HEK293T (cell line): ENCODE measurements around the gene POLR3E.

ENCODE experiments used
- ARNT ChIP-seq: fragments of 450-650 bp; IDR thresholded peaks from 2 replicates; pipeline ENCODE4 v1.6.1; 2017; ENCODE audit warnings: mild to moderate bottlenecking
- BHLHE40 ChIP-seq: fragments of 450-650 bp; IDR thresholded peaks from 2 replicates; pipeline ENCODE4 v1.6.1; 2016; ENCODE audit warnings: mild to moderate bottlenecking, moderate library complexity, borderline replicate concordance
- CTBP1 ChIP-seq: fragments of 450-650 bp; IDR thresholded peaks from 2 replicates; pipeline ENCODE4 v1.6.1; 2016; ENCODE audit warnings: borderline replicate concordance
- FOXA1 ChIP-seq: fragments of 450-650 bp; IDR thresholded peaks from 2 replicates; pipeline ENCODE4 v1.6.1; 2016; ENCODE audit warnings: mild to moderate bottlenecking
- FOXK2 ChIP-seq: fragments of 450-650 bp; IDR thresholded peaks from 2 replicates; pipeline ENCODE4 v1.6.1; 2016; ENCODE audit warnings: mild to moderate bottlenecking
- FOXM1 ChIP-seq: fragments of 450-650 bp; IDR thresholded peaks from 2 replicates; pipeline ENCODE4 v1.6.1; 2017; ENCODE audit warnings: mild to moderate bottlenecking, borderline replicate concordance
- HDGF ChIP-seq: fragments of 450-650 bp; IDR thresholded peaks from 2 replicates; pipeline ENCODE4 v1.6.1; 2017; ENCODE audit warnings: antibody characterized with exemption, borderline replicate concordance
- L3MBTL2 ChIP-seq: fragments of 450-650 bp; conservative IDR thresholded peaks from 2 replicates; pipeline ENCODE4 v1.6.1; 2016; ENCODE audit warnings: mild to moderate bottlenecking
- NFRKB ChIP-seq: fragments of 450-650 bp; IDR thresholded peaks from 2 replicates; pipeline ENCODE4 v1.6.1; 2016; ENCODE audit warnings: mild to moderate bottlenecking, moderate library complexity
- PKNOX1 ChIP-seq: fragments of 450-650 bp; IDR thresholded peaks from 2 replicates; pipeline ENCODE4 v1.6.1; 2016
- SP1 ChIP-seq: fragments of 450-650 bp; IDR thresholded peaks from 2 replicates; pipeline ENCODE4 v1.6.1; 2017
- SUZ12 ChIP-seq: fragments of 450-650 bp; IDR thresholded peaks from 2 replicates; pipeline ENCODE4 v1.6.1; 2016; ENCODE audit warnings: mild to moderate bottlenecking

- TF ChIP-seq FOXK2 (no peak), SUZ12 (no peak), SP1 (no peak), BHLHE40 (no peak), PKNOX1 (no peak), FOXA1 (no peak), CTBP1 (no peak), FOXM1 (no peak), NFRKB (no peak), HDGF (no peak), ARNT (no peak), L3MBTL2 (no peak)
These were observed 78.9 kb downstream of the POLR3E start for GRCh38 chr16:22375963-22376640.
